HG03558 (cell line): ENCODE measurements around the gene MAGEB2.
"Not testable (repeated sequence)": the region's sequence is repeated elsewhere in the genome, so short reads cannot be mapped to it uniquely, and the experiment has no call there.

Experiments used
- ATAC-seq: cut with Tn5 transposase; IDR thresholded peaks from one replicate; pipeline ENCODE4 v1.9.1; 2021; ENCODE audit warnings: moderate number of reproducible peaks; ENCODE audit not compliant: unreplicated experiment; ENCODE audit errors: extremely low read depth

The MAGEB2 gene, protein sequence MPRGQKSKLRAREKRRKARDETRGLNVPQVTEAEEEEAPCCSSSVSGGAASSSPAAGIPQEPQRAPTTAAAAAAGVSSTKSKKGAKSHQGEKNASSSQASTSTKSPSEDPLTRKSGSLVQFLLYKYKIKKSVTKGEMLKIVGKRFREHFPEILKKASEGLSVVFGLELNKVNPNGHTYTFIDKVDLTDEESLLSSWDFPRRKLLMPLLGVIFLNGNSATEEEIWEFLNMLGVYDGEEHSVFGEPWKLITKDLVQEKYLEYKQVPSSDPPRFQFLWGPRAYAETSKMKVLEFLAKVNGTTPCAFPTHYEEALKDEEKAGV

DNA sequence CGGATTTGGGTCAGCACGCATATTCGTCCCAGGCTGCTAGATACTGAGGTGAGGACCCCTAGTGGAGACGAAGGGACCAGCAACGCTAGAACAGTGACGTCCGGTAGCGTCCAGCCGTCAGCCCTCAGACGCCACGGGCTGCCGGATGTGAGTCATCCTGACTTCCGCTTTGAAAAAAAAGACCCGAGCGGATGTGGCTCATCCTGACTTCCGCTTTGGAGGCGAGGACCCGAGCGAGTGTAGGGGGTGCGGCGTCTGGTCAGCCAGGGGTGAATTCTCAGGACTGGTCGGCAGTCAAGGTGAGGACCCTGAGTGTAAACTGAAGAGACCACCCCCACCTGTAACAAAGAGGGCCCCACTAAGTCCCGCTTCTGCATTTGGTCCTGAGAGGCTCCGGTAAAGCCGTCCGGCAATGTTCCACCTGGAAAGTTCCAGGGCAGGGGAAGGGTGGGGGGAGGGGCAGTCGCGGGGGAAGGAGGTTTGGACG, at the start of gene MAGEB2:
MAGEB2 (plus strand) TSS at position 207 of the 487 bp plus-strand sequence. CDS start 3,018 bp downstream, outside the sequence.
- no peak for ATAC-seq

DNA sequence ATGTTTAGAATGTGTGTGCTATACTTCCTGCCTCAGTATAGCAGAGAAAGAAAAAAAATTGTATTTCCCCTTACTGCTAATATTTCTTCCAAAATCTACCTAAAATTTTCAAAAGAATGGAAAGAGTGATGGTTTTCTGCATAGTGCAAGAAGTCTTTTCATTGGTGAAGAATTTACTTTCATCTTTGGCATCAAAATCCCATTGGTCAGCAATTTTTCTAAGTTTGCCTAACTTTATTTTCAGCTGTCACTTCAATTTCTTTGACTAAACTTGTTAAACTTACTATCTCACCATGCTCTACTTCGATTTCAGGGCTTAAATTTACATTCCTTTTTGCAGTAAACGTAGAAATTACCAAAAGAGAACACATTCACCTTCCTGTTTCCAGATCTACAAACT, 44.5 kb upstream of the MAGEB2 start:
- no peak for ATAC-seq

DNA sequence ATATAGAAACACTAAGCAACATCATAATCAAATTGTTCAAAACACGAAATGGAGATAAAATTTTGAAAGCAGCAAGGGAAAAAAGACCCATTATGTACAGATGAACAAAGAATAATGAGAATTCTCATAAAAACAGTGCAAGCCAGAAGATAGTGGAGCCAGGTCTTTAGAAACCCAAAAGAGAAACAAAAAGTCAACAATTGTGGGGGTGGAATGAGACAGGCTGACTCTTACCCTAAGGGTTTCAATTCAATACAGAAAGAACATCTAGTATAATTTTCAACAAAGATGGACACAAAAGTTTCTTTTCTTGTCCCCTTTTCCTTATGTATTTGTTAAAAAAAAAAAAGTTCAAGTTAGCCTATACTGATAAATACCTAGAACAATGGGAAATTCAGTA, 34.0 kb upstream of the MAGEB2 start:
- ATAC-seq: no peak

DNA sequence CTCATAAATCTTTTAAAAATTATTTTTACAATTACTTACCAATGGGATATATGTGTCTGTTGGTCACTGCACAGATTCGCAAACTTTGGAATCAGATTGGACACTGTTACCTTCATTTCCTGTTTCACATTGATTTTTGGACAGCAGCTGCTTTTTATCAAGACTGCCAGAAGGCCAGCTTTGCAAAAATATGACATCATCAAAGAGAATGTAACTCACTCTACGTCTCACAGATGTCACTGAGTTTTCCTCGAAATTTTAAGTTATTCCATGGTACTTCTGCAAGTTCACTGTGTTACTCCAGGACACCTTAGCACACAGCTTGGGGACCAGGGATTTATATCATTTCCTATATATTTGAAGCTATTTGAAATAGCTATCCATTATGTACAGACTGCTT, 31.8 kb upstream of the MAGEB2 start:
- ATAC-seq: no peak

DNA sequence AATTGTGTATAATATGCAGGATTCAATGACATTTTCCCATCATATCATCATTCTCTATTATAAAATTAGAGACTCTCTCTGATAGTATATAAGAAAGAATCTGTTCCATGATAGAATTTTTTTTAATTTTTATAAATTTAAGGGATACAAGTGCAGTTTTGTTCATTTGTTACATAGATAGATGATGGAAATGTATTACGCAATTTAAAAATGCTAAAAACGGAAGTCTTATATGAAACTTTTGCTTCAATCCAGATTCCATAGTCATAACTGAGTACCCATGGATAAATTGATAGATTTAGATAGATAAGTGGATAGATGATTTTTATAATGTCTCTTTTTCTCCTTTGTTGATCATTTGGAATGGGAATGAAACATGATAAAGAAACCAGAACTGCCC, 24.9 kb upstream of the MAGEB2 start:
- ATAC-seq: no peak

DNA sequence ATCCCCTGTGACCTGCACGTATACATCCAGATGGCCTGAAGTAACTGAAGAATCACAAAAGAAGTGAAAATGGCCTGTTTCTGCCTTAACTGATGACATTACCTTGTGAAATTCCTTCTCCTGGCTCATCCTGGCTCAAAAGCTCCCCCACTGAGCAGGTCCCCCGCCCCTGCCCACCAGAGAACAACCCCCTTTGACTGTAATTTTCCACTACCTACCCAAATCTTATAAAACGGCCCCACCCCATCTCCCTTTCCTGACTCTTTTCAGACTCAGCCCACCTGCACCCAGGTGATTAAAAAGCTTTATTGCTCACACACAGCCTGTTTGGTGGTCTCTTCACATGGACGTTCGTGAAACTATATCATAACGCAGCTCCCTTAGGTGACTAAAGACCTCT, 21.5 kb upstream of the MAGEB2 start:
- not testable (repeated sequence) for ATAC-seq

DNA sequence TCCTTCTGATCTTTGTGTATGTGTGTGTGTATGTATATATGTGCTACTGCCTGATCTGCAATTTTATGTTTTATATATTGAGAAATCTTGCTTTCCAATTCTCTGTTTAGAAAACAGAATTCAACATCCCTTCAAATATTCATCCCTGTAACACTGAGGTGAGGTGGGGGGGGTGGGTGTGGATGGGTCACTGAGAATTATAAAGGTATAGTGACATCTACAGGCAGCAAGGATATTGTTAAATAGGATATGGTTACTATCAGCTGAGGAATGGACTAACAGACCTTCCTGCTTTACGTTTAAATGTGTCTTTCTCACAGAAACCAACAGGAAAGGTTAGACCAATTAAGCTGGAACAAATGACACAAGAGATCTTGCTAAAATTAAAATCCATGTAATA, 19.0 kb upstream of the MAGEB2 start:
- no peak for ATAC-seq

DNA sequence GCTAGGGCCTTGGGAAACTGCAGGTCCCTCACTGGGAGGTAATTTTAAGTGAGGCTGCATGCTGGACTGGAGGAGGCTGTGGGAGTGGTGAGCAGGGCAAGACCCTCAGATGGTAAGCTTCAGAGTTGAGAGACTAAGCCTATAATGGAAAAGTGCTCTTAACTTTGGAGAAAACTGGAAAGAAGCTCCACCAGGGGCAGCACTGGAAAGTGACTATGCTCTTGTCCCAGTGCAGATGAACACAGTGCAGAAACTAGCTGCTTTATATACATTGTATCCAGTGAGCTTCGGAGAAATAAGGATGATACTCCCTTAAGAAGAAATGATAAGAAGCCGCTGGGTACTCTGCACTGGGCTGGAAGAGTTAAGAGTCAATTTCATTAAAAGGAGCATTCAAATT, 3.2 kb upstream of the MAGEB2 start:
- ATAC-seq: no peak

DNA sequence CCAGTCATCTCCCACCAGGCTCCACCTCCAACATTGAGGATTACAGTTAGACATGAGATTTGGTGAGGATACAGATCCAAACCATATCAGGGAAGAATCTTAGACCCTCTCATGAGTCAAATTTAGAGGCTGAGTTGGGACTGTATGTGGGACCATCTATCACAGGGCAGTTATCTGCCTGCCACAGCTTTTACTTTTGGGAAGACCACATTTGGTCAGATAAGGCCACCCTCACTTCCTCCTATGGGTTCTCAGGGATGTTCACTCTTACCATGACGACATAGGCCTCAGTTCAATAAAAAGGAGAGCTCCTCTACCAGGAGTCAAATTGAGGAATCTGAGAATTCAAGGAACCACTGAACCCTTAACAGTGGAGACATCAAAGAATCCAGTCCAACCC, 2.1 kb downstream of the MAGEB2 start:
- no peak for ATAC-seq

DNA sequence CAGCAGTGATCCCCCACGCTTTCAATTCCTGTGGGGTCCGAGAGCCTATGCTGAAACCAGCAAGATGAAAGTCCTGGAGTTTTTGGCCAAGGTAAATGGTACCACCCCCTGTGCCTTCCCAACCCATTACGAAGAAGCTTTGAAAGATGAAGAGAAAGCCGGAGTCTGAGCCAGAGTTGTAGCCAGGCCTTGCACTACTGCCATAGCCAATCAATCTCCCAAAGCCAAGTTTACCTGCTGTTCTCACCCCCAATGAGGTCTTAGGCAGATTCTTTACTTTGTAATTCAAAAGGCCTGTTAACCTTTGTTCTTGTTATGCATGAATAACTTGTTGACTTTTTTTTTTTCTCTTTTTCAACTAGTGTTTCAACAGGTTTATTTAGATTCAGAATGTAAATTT, 4.0 kb downstream of the MAGEB2 start:
- ATAC-seq: no peak

DNA sequence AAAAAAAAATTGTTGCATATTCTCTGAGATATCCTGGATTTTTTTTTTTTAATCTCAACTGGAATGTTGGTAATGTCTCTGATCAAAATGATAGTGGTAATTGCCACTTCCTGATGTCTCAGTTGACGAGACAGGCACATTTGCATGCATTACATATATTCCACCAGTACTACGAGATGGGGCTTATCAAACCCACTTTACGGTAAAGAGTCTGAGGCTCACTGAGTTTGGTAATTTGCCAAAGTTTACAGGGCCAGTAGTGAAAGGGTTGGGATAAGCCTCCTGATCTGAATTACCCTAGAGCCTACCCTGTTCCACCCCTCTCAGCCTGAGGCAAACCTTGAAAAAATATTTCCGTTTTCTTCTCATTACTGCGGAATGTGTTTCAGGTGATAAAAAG, 5.3 kb downstream of the MAGEB2 start:
- ATAC-seq: no peak

DNA sequence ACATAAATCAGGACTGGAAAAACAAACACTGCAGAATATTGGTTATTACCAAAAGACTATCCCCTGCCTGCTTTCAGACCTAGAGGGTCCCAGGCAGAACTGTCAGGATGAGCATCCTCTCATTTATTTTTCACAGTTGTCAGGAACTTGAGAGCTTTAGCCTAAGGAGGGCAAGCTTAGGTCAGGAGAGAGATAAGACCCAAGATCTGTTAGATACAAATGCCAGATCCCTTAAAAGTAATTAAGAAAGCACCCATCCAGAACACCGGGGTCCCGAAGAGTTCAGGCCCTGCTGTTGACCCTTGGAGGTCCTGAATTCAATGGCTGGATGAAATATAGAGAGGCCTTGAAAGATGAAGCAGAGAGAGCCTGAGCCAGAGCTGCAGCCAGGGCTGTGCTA, 9.2 kb downstream of the MAGEB2 start:
- ATAC-seq: no peak

DNA sequence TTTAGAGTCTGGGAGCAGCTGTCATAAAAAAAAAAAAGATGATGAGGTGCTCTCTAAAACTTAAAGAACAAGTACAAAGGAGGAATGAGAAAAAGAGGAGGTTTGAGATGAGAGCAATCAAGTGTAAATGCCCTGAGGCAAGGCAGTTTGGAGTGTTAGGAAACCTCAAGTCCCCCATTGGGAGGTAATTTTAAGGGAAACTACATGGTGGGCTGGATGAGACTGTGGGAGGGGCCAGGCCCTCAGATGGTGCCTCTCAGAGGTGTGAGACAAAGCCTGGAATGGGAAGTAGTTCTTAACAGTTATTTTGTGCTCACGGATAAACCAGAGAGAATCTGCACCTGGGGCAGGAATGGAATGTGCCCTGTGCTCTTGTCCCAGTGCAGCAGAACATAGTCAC, 13.2 kb downstream of the MAGEB2 start:
- ATAC-seq: no peak

DNA sequence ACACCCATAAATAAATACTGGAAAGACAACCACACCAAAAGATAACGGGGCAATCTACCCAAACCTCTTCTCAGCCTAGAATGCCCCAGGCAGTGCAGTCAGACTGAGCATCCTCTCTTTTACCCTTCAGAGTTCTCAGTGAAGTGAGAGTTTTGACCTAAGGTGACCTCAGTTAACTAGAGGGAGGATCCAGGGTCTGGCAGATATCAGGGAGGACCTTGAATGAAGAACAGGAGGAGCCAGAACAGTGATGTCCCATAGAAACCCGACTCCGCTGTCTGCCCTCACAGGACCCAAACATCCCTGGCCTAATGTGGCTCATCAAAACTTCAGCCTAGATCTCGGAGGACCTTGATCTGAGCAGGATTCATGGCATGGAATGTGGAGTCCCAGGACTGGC, 15.0 kb downstream of the MAGEB2 start, which contains the start of gene MAGEB3:
MAGEB3 (plus strand) TSS at position 263 of the 400 bp plus-strand sequence. CDS start 5,268 bp downstream, outside the sequence.
- ATAC-seq: no peak

DNA sequence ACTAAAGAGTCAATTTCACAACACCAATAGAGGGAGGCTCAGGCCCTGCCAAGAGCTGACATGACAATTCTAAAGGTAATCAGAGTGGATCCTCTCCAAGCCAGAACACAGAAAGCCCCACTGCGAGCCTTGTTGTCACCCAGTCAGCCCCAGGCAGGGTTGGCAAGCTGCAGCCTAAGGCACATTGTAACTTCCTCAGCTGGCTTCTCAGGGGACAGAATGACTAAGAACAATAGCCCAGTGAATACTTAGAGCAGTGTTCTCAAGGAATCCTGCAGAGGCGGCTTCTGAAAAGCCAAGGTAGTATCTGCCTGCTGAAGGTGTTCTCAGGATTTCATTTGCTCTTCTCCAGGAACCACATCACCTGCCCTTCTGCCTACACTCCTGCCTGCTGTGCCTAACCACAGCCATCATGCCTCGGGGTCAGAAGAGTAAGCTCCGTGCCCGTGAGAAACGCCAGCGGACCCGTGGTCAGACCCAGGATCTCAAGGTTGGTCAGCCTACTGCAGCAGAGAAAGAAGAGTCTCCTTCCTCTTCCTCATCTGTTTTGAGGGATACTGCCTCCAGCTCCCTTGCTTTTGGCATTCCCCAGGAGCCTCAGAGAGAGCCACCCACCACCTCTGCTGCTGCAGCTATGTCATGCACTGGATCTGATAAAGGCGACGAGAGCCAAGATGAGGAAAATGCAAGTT, 26.5 kb downstream of the MAGEB2 start, which contains the start of gene MAGEB4:
MAGEB4 (plus strand) TSS at position 277 of the 692 bp plus-strand sequence; CDS start at position 413, 136 bp downstream.
- no peak for ATAC-seq

DNA sequence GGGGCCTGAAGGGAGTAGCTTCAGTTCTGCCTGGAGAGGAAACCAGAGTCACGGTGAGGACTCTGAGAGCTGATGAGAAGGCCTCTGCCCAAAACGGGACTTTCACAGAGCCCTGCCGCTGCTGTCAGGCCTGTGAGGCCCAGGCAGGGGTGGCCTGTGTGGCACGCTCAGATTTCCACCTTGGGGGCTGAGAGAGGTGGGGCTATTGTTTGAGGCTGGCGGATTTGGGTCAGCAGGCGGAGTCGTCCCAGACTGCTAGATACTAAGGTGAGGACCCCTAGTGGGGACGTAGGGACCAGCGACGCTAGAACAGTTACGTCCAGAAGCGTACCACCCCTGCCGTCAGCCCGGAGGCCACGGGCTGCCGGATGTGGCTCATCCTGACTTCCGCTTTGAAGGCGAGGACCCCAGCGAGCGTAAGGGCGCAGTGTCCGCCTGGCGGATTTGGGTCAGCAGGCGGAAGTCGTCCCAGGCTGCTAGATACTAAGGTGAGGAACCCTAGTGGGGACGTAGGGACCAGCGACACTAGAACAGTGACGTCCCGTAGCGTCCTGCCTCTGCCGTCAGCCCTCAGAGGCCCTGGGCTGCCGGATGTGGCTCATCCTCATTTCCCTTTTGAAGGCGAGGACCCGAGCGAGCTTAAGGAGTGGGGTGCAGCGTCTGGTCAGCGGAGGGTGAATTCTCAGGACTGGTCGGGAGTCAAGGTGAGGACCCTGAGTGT, 31.6 kb downstream of the MAGEB2 start, which contains the start of gene MAGEB1:
MAGEB1 (plus strand) TSS at position 378 of the 721 bp plus-strand sequence. CDS start 3,348 bp downstream, outside the sequence.
- ATAC-seq: no peak

DNA sequence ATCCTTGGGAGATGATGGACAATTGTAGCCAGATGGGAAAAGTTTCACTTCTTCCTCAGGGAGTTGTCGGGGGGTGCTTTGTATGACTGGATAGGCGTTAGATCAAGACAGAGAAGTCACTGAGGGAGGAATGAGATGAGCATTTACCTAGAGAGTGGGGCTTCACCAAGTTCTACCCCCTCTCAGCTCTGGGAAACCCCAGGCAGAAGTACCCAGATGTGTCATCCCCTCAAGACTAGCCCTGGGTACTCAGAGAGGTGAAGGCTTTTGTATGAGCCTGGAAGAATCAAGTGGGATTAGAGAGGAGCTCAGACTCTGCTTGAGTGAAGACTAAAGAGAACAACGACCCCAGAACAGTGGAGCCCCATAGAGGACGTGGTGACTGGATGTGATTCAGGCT, 33.5 kb downstream of the MAGEB2 start:
- peak; percentile 61 for ATAC-seq

DNA sequence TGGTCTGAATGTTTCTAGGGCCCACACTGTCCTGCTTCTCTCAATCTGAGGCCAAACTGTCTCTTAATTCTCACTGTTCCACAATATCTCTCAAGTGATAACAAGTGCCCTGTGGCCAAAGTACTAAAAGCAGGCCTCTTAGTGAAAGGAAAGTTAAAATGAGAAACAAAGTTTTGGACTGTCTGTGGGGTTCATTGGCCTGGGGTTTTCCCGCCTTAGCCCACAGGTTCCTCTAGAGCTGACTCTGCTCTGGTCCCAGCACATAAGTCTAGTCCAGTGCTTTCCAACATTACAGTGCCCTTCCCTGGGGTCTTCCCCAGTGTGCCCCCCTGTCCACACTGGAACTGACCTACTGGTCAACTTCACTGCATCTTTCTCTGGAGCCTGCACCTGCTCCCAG, 37.9 kb downstream of the MAGEB2 start:
- peak; percentile 62 for ATAC-seq

DNA sequence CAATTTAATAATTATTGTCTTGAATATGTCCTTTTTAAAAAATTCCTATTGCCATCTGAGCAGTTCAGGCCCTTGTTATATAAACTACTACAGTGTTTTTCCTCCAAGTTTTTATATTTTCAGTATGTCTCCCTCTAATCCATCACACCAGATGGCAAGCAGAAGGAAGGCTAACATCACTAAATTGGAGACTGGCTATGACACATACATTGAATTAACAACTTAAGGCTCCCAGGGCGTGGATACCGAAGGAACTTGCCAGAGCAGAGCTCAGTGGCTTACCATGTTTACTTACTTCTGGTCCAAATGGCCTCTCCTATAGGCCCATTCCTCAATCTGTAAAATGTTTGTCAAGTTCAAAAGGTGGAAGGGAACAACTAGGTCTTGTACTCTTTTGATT, 44.6 kb downstream of the MAGEB2 start:
- ATAC-seq: no peak

DNA sequence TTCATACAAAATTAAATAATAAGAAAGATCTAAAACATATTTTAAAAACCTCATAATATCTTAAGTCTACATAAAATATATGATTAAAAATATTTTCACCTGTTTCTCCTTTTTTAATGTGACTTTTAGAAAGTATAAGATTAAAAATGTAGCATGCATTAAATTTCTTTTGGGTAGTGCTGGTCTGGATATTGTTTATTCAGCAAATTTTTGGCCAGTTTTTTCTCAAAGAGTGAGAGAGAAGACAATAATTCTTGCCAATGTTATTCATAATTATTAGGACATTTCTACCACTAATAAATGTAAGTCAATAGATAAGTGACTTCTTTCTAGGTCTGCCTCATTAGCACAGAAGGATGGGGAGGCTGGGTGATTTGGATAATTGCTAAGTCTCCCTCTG, 45.6 kb downstream of the MAGEB2 start:
- ATAC-seq: no peak

DNA sequence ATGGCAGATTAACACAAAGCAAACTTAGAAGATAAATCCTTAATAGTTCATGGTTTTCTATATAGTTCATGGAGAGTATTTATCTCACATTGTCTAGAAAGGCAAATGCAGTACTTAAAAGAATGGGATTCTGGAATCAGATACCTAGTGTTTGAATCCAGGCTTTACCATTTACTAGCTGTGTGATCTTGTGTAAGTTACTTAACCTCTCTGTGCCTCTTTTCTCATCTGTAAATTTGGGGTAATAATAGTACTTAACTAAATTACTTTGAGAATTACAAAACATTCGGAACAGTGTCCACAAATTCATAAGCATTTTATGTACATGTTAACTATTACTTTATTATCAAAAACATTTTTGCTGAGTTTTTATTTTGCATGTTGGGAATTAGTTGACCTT, 47.4 kb downstream of the MAGEB2 start:
- no peak for ATAC-seq
